GM23338 (cell line): ENCODE results near the gene TMEM190. TPM values are rescaled to one million over a fixed set of nuclear protein-coding genes. Genes with fewer than 3 reads are reported as not detected.

ENCODE experiments used
- ATAC-seq: fragments of 200-7000 bp; cut with Tn5 transposase; 3 replicates; pipeline ENCODE4 v1.9.1; 2020
- DNase-seq: peaks from one replicate; pipeline ENCODE4 v3.0.0-alpha.2; 2015; ENCODE audit warnings: low spot score
- H2AFZ ChIP-seq: fragments of 200-600 bp; sonication (generic); 2 replicates; pipeline ENCODE4 v1.8.0; 2016; ENCODE audit warnings: antibody characterized with exemption, mild to moderate bottlenecking, moderate library complexity
- H3F3A ChIP-seq: fragments of 200-600 bp; sonication (generic); replicated peaks from 2 replicates; pipeline ENCODE4 v1.8.0; 2017; ENCODE audit warnings: antibody characterized with exemption, mixed run types, low read depth
- H3K27ac ChIP-seq: fragments of 200-600 bp; sonication (generic); 2 replicates; pipeline ENCODE4 v1.6.1; 2016; ENCODE audit warnings: low read depth
- H3K27me3 ChIP-seq: fragments of 200-600 bp; sonication (generic); 2 replicates; pipeline ENCODE4 v1.8.0; 2016; ENCODE audit warnings: mild to moderate bottlenecking, mixed run types, moderate library complexity; ENCODE audit not compliant: insufficient read depth
- H3K36me3 ChIP-seq: fragments of 200-600 bp; sonication (generic); 2 replicates; pipeline ENCODE4 v1.8.0; 2016; ENCODE audit warnings: mild to moderate bottlenecking; ENCODE audit not compliant: insufficient read depth
- H3K4me1 ChIP-seq: fragments of 200-600 bp; sonication (generic); 2 replicates; pipeline ENCODE4 v1.8.0; 2016; ENCODE audit warnings: mild to moderate bottlenecking, moderate library complexity; ENCODE audit not compliant: insufficient read depth
- H3K4me2 ChIP-seq: fragments of 200-600 bp; sonication (generic); 2 replicates; pipeline ENCODE4 v1.7.1; 2017; ENCODE audit warnings: mixed run types
- H3K4me3 ChIP-seq: fragments of 200-600 bp; sonication (generic); 2 replicates; pipeline ENCODE4 v1.6.1; 2016; ENCODE audit warnings: mixed run types
- H3K79me2 ChIP-seq: fragments of 200-600 bp; sonication (generic); replicated peaks from 2 replicates; pipeline ENCODE4 v1.8.0; 2017; ENCODE audit warnings: mild to moderate bottlenecking; ENCODE audit not compliant: insufficient read depth
- H3K9me2 ChIP-seq: fragments of 200-600 bp; sonication (generic); 2 replicates; pipeline ENCODE4 v1.8.0; 2017; ENCODE audit not compliant: insufficient read depth
- H4K20me1 ChIP-seq: fragments of 200-600 bp; sonication (generic); replicated peaks from 2 replicates; pipeline ENCODE4 v1.8.0; 2017; ENCODE audit warnings: mild to moderate bottlenecking; ENCODE audit not compliant: insufficient read depth
- H3K27ac Mint-ChIP-seq: 2 replicates; pipeline ENCODE4 v1.8.0; 2020; ENCODE audit warnings: inconsistent platforms, mild to moderate bottlenecking, moderate library complexity, mixed read lengths
- H3K27me3 Mint-ChIP-seq: 3 replicates; pipeline ENCODE4 v1.8.0; 2022; ENCODE audit warnings: low read depth, mild to moderate bottlenecking, moderate library complexity, mixed read lengths, inconsistent platforms; ENCODE audit not compliant: insufficient read depth, poor library complexity
- H3K36me3 Mint-ChIP-seq: 3 replicates; pipeline ENCODE4 v1.8.0; 2021; ENCODE audit warnings: low read depth, mild to moderate bottlenecking, inconsistent platforms, moderate library complexity, mixed read lengths
- H3K4me1 Mint-ChIP-seq: 3 replicates; pipeline ENCODE4 v1.8.0; 2020; ENCODE audit warnings: mild to moderate bottlenecking, inconsistent platforms, mixed read lengths
- H3K4me3 Mint-ChIP-seq: 3 replicates; pipeline ENCODE4 v1.8.0; 2021; ENCODE audit warnings: moderate library complexity, mild to moderate bottlenecking, inconsistent platforms, mixed read lengths
- H3K9me3 Mint-ChIP-seq: 3 replicates; pipeline ENCODE4 v1.8.0; 2020; ENCODE audit warnings: moderate library complexity, mild to moderate bottlenecking, inconsistent platforms, mixed read lengths
- CREB1 ChIP-seq: fragments of 250-450 bp; sonication (Bioruptor Pico); IDR thresholded peaks from 2 replicates; pipeline ENCODE4 v1.5.0; 2020; ENCODE audit warnings: low read depth, mild to moderate bottlenecking, moderate library complexity
- EZH2phosphoT487 ChIP-seq: fragments of 200-600 bp; sonication (generic); IDR thresholded peaks from one replicate; pipeline ENCODE4 v1.8.1; 2018; ENCODE audit warnings: antibody characterized with exemption; ENCODE audit not compliant: unreplicated experiment
- POLR2AphosphoS5 ChIP-seq: IDR thresholded peaks from 2 replicates; pipeline ENCODE4 v1.6.1; 2016; ENCODE audit warnings: antibody characterized with exemption, low read depth
- STAT1 ChIP-seq: IDR thresholded peaks from one replicate; pipeline ENCODE4 v1.6.1; 2016; ENCODE audit warnings: antibody characterized with exemption; ENCODE audit not compliant: unreplicated experiment
- ZNF114 ChIP-seq: fragments of 250-450 bp; sonication (Bioruptor Pico); IDR thresholded peaks from 2 replicates; pipeline ENCODE4 v1.5.0; 2020; ENCODE audit warnings: mild to moderate bottlenecking, moderate library complexity
- ZNF331 ChIP-seq: fragments of 250-450 bp; sonication (Bioruptor Pico); IDR thresholded peaks from 2 replicates; pipeline ENCODE4 v1.5.0; 2020; ENCODE audit warnings: low read depth, mild to moderate bottlenecking, moderate library complexity
- polyA plus RNA-seq: library from polyadenylated mRNA; unstranded; fragments of >200 nt; fragmentation: Nextera tagmentation; extraction: Ambion mirVana; gene quantifications from 2 replicates; pipeline ENCODE4 v1.2.1, GENCODE V29; 2016
- total RNA-seq: library from RNA; depleted of rRNA; stranded (reverse); fragments of >200 nt; shearing (Covaris generic); gene quantifications from 2 replicates; pipeline ENCODE4 v1.2.3, GENCODE V29; 2014
- TF ChIP-seq, protein P1 (sequence below): fragments of 250-450 bp; sonication (Bioruptor Pico); IDR thresholded peaks from 2 replicates; pipeline ENCODE4 v1.5.0; 2020; ENCODE audit warnings: mild to moderate bottlenecking, moderate library complexity
- TF ChIP-seq, protein P2 (sequence below), 2 experiments: fragments of 200-600 bp in 1 of 2; sonication (generic) in 1 of 2; conservative IDR thresholded peaks; 2 replicates each; pipeline versions ENCODE4 v1.5.1 to v1.6.1; 2016 to 2017; ENCODE audit warnings: antibody characterized with exemption in 2 of 2, low read depth in 2 of 2, mild to moderate bottlenecking in 2 of 2, moderate library complexity in 1 of 2

TMEM190 gene
- total and polyA plus RNA-seq, 2 experiments from 2014 or later = 4.8 TPM; not detected in 1

DNA sequence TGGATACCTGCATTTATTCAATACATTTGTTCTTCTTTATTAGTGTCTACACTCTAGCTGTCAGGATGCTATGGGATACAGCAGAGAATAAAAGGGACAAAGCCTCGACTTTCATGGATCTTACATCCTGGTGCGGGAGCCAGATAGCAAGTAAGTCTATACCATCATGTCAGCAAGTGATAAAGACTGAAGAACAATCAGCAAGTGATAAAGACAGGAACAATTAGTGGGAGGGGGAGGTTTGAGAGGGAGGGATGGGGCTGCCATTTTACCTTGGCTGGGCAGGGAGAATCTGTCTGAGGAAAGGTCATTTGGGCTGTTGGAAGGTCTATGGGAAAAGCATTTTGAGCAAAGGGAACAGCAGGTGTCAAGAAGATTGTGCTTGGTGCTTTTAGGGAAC lies 33.5 kb downstream of the TMEM190 start (continued):
- TF ChIP-seq, protein P1, sequence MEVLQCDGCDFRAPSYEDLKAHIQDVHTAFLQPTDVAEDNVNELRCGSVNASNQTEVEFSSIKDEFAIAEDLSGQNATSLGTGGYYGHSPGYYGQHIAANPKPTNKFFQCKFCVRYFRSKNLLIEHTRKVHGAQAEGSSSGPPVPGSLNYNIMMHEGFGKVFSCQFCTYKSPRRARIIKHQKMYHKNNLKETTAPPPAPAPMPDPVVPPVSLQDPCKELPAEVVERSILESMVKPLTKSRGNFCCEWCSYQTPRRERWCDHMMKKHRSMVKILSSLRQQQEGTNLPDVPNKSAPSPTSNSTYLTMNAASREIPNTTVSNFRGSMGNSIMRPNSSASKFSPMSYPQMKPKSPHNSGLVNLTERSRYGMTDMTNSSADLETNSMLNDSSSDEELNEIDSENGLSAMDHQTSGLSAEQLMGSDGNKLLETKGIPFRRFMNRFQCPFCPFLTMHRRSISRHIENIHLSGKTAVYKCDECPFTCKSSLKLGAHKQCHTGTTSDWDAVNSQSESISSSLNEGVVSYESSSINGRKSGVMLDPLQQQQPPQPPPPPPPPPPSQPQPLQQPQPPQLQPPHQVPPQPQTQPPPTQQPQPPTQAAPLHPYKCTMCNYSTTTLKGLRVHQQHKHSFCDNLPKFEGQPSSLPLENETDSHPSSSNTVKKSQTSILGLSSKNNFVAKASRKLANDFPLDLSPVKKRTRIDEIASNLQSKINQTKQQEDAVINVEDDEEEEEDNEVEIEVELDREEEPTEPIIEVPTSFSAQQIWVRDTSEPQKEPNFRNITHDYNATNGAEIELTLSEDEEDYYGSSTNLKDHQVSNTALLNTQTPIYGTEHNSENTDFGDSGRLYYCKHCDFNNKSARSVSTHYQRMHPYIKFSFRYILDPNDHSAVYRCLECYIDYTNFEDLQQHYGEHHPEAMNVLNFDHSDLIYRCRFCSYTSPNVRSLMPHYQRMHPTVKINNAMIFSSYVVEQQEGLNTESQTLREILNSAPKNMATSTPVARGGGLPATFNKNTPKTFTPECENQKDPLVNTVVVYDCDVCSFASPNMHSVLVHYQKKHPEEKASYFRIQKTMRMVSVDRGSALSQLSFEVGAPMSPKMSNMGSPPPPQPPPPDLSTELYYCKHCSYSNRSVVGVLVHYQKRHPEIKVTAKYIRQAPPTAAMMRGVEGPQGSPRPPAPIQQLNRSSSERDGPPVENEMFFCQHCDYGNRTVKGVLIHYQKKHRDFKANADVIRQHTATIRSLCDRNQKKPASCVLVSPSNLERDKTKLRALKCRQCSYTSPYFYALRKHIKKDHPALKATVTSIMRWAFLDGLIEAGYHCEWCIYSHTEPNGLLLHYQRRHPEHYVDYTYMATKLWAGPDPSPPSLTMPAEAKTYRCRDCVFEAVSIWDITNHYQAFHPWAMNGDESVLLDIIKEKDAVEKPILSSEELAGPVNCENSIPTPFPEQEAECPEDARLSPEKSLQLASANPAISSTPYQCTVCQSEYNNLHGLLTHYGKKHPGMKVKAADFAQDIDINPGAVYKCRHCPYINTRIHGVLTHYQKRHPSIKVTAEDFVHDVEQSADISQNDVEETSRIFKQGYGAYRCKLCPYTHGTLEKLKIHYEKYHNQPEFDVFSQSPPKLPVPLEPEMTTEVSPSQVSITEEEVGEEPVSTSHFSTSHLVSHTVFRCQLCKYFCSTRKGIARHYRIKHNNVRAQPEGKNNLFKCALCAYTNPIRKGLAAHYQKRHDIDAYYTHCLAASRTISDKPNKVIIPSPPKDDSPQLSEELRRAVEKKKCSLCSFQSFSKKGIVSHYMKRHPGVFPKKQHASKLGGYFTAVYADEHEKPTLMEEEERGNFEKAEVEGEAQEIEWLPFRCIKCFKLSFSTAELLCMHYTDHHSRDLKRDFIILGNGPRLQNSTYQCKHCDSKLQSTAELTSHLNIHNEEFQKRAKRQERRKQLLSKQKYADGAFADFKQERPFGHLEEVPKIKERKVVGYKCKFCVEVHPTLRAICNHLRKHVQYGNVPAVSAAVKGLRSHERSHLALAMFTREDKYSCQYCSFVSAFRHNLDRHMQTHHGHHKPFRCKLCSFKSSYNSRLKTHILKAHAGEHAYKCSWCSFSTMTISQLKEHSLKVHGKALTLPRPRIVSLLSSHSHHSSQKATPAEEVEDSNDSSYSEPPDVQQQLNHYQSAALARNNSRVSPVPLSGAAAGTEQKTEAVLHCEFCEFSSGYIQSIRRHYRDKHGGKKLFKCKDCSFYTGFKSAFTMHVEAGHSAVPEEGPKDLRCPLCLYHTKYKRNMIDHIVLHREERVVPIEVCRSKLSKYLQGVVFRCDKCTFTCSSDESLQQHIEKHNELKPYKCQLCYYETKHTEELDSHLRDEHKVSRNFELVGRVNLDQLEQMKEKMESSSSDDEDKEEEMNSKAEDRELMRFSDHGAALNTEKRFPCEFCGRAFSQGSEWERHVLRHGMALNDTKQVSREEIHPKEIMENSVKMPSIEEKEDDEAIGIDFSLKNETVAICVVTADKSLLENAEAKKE = no peak
- TF ChIP-seq CREB1 = no peak
- TF ChIP-seq, protein P2, sequence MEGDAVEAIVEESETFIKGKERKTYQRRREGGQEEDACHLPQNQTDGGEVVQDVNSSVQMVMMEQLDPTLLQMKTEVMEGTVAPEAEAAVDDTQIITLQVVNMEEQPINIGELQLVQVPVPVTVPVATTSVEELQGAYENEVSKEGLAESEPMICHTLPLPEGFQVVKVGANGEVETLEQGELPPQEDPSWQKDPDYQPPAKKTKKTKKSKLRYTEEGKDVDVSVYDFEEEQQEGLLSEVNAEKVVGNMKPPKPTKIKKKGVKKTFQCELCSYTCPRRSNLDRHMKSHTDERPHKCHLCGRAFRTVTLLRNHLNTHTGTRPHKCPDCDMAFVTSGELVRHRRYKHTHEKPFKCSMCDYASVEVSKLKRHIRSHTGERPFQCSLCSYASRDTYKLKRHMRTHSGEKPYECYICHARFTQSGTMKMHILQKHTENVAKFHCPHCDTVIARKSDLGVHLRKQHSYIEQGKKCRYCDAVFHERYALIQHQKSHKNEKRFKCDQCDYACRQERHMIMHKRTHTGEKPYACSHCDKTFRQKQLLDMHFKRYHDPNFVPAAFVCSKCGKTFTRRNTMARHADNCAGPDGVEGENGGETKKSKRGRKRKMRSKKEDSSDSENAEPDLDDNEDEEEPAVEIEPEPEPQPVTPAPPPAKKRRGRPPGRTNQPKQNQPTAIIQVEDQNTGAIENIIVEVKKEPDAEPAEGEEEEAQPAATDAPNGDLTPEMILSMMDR (conservative IDR thresholded peaks at IDR 0.05; ENCODE audit: low read depth in 2 of 2) = no peak
- no peak for TF ChIP-seq STAT1

DNA sequence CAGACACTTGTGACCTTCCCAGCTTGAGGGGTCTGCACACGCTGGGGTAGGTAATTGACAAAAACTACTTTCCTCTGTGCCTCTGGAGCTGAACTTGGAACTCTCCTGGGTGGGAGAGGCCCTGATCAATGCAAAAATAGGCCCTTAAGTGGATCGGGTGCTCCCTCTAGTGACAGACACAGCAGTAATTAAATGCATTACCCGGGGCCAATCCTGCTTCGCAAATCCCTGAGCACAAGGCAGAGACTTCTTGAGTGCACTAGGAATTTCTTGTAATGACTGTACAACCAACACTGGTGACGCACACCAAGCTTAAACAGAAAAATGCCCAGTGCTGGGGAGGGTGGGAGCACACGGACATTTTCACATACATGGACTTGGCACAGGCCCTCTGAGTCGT lies 41.6 kb downstream of the TMEM190 start:
- no peaks in the 10 kb centered on the region for H3F3A ChIP-seq
- no peaks in the 10 kb centered on the region for H3K36me3 ChIP-seq
- H3K79me2 ChIP-seq = no peaks in the 10 kb centered on the region
- no peaks in the 10 kb centered on the region for H4K20me1 ChIP-seq
- peak; percentile 98 for ATAC-seq
- H3K27ac ChIP-seq = no peak overlapping the region
- H3K9me2 ChIP-seq = no peaks in the 10 kb centered on the region
- H2AFZ ChIP-seq = peak overlapping the region; percentile 48; the same call in 1 of the 2 replicates
- no peak overlapping the region for H3K4me2 ChIP-seq
- no peak overlapping the region for H3K4me3 ChIP-seq
- peak; percentile 92 for DNase-seq
- Mint-ChIP-seq H3K27me3 (peaks cover 21% of the 10 kb centered on the region), H3K36me3 (no peaks in the 10 kb centered on the region; the same call in 2 of the 3 replicates), H3K4me1 (peaks cover 2% of the 10 kb centered on the region; the same call in 2 of the 3 replicates), H3K4me3 (no peak overlapping the region; the same call in 2 of the 3 replicates), H3K27ac (no peak overlapping the region), H3K9me3 (peaks cover 14% of the 10 kb centered on the region)
- peaks cover 7% of the 10 kb centered on the region; the same call in 1 of the 2 replicates for H3K27me3 ChIP-seq
- no peaks in the 10 kb centered on the region for H3K4me1 ChIP-seq
- TF ChIP-seq STAT1 (no peak), CREB1 (0 out of 2 replicates have a peak, but pooled peaks have one; percentile 20), POLR2AphosphoS5 (no peak), ZNF114 (CRISPR knock-in tag) (no peak), EZH2phosphoT487 (no peak), ZNF331 (CRISPR knock-in tag) (no peak)
- TF ChIP-seq, protein P1 = no peak
